ENCODE measurements around the gene CHRNA7.
"Not testable (repeated sequence)": the region's sequence is repeated elsewhere in the genome, so short reads cannot be mapped to it uniquely, and the experiment has no call there.

The CHRNA7 gene

DNA sequence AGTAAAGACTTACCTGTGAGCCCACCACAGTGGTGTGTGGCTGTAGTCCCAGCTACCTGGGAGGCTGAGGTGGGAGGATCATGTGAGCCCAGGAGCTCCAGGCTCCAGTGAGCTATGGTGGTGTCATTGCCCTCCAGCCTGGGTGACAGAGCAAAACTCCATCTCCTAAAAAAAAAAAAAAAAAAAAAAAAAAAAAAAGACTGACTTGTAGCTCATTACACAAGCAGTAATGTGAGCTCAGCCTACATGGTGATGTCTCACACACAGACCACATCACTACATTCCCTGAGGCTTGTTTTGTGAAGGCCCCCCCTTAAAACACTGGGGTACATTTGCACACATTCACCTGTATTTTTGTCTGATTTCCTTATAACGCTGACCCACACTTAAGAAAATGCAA, 134.4 kb downstream of the CHRNA7 start:
- not testable (repeated sequence) for H3K4me3 ChIP-seq (ENCODE audit: low read depth, low read length)

DNA sequence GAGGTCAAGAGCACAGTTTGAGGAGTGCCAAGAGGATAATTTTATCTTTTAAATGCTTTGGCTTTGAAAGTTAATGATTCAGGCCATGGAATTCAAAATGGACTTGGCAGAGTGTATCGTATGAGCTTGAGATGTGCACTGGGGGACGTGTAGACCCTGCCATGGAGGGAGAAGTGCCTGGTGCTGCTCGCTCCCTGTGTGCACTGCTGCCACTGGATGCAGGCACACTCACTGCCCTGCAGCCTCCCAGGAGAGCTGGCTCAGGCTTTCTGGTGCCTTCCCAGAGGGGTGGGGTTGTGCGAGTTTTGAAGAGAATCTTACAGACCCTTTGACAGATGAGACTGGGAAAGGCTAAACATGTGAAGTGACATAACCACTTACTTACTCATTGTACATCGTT, 135.5 kb downstream of the CHRNA7 start:
- not testable (repeated sequence) for H3K4me3 ChIP-seq (ENCODE audit: low read depth, low read length)

DNA sequence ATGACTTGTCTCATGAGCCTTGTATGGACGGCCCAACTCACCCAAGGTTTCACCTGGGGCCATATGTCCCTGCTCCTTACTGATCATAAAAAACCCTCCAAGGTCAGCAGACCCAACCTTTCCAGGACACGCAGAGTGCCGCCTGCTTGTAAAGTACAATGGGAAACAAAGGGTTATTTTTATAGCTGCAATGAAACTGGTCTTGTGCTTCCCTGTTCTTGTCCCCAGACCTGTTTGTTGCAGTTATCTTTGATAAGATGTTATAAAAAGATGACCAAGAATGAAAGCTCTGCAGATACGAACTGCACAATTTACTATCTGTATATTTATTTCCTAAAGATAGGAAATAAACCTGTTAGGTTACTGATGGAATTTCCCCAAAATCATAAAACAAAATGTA, 136.0 kb downstream of the CHRNA7 start:
- not testable (repeated sequence) for H3K4me3 ChIP-seq (ENCODE audit: low read depth, low read length)

DNA sequence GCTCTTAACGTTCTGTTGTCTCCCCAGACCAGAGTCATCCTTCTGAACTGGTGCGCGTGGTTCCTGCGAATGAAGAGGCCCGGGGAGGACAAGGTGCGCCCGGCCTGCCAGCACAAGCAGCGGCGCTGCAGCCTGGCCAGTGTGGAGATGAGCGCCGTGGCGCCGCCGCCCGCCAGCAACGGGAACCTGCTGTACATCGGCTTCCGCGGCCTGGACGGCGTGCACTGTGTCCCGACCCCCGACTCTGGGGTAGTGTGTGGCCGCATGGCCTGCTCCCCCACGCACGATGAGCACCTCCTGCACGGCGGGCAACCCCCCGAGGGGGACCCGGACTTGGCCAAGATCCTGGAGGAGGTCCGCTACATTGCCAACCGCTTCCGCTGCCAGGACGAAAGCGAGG, 137.6 kb downstream of the CHRNA7 start:
- not testable (repeated sequence) for H3K4me3 ChIP-seq (ENCODE audit: low read depth, low read length)

DNA sequence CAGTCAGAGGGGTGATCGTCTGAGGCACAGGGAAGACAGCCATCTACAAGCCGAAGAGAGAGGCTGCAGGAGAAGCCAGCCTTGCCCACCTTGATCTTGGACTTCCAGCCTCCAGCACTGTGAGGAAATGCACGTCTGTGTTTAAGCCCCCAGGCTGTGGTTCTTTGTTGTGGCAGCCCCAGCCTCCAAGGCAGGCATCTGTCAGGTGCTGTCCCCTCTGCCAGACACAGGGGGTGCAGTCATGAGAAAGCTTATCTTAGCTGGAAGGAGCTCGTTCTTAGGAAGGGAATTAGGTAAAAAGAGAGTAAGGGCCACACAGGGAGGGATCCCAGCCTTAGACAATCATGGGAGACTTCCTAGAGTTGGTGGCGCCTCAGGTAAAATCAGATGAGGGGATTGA, 150.3 kb downstream of the CHRNA7 start:
- not testable (repeated sequence) for H3K4me3 ChIP-seq (ENCODE audit: low read depth, low read length)

DNA sequence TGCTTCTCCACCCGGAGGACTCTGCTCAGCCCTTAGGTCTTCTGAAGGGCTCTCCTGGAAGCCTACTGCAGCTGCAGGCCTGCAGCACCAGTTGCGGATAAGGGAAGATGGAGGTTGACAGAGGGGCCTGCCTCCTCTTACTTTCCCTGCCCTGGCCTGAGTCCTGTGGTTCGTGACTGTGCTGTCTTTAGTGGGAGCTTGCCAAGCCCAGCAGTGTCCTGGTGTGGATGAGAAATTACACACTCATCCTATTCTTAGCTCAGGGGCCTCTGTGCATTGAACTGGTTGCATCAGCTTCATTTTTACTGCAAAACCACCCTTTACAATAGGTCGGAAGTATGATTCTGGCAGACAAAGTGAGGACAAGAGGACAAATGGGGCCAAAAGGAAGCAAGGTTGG, 163.5 kb downstream of the CHRNA7 start:
- H3K4me3 ChIP-seq (ENCODE audit: low read depth, low read length), result not testable (repeated sequence)

DNA sequence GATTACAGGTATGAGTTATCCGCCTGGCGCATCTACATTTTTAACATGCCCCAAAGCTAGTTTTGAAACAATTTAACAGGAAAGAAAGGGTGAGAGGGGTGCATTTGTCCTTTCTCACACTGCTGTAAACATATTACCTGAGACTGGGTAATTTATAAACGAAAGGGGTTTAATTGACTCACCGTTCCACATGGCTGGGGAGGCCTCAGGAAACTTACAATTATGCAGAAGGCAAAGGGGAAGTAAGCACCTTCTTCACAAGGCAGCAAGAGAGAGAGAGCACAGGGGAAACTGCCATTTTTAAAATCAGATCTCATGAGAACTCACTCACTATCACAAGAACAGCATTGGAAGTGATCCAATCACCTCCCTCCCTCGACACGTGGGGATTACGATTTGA, 165.9 kb downstream of the CHRNA7 start:
- not testable (repeated sequence) for H3K4me3 ChIP-seq (ENCODE audit: low read depth, low read length)

DNA sequence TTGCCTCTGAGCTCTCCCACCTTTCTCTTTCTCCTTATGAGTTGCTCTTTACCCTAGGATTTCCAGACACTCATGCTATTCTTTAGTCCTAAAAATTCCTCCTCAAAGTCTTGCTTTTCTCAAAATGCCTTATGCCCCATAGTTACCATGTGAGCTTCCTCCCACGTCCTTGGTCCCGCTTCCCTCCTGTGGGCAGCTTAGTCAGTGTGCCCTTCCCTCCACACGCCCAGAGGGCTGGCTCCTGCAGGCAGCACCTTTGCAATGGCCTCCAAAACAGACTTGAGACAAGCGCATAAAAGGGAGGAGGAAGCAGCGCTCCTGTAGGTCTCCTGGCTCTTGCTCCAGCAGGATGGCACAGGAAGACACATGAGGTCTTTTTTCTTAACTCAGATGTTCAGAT, 168.6 kb downstream of the CHRNA7 start:
- H3K4me3 ChIP-seq (ENCODE audit: low read depth, low read length), result not testable (repeated sequence)

DNA sequence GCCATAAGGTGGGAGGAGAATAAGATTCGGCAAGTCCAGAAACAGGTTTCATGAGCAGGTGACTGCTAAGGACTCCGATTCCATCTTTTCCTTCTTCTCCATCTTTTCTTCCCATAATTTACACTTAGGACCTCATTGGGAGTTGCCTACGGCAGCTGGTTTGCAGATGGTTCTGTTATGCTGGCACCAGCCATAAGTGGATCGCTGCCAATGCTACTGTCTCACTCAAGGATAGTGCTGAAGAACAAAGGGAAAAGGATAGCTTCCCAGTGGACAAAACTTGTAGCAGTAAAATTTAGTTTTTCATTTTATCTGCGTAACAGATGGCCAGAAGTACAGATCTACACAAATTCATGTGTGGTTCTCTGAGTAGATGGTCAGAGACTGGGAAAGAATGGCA, 178.8 kb downstream of the CHRNA7 start:
- not testable (repeated sequence) for H3K4me3 ChIP-seq (ENCODE audit: low read depth, low read length)

DNA sequence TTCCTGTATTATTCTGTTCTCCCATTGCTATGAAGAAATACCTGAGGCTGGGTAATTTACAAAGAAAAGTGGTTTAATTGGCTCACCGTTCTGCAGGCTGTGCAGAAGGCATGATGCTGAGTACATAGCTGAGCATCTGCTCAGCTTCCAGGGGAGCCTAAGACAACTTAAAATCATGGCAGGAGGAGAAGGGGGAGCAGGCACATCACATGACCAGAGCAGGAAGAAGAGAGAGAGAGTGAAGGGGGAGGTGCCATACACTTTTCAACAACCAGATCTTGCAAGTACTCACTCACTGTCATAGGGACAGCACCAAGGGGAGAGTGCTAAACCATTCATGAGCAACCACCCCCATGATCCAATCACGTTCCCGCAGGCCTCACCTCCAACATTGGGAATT, 188.4 kb downstream of the CHRNA7 start:
- no peak overlapping the region for H3K4me3 ChIP-seq (ENCODE audit: low read depth, low read length)
- TF ChIP-seq, protein P1, sequence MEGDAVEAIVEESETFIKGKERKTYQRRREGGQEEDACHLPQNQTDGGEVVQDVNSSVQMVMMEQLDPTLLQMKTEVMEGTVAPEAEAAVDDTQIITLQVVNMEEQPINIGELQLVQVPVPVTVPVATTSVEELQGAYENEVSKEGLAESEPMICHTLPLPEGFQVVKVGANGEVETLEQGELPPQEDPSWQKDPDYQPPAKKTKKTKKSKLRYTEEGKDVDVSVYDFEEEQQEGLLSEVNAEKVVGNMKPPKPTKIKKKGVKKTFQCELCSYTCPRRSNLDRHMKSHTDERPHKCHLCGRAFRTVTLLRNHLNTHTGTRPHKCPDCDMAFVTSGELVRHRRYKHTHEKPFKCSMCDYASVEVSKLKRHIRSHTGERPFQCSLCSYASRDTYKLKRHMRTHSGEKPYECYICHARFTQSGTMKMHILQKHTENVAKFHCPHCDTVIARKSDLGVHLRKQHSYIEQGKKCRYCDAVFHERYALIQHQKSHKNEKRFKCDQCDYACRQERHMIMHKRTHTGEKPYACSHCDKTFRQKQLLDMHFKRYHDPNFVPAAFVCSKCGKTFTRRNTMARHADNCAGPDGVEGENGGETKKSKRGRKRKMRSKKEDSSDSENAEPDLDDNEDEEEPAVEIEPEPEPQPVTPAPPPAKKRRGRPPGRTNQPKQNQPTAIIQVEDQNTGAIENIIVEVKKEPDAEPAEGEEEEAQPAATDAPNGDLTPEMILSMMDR (IDR thresholded peaks at IDR 0.05; ENCODE audit: low read depth, low read length), result no peak

Data from WI38 (cell line).